ENCODE results near the gene MED25. TPM values are rescaled to one million over a fixed set of nuclear protein-coding genes. Genes with fewer than 3 reads are reported as not detected.

MED25 gene
- polyA plus RNA-seq, 1 of the 3 experiments (the other 2 are of a cell fraction) = 30.2 TPM

- H3K9me3 ChIP-seq = no peaks in the 10 kb centered on the region
- peaks cover 0 to 7% of the 10 kb centered on the region in 2 experiments for H3K36me3 ChIP-seq (replicated peaks in 1 of 2; ENCODE audit: control insufficient read depth in 1 of 2, insufficient read depth in 2 of 2, low read length in 1 of 2)
- H3K4me2 ChIP-seq = no peak overlapping the region
- DNase-seq = no peak
- no peak overlapping the region for H2AFZ ChIP-seq (ENCODE audit: low read depth)
- no peak overlapping the region for H3K4me3 ChIP-seq (ENCODE audit: low read depth in 2 of 2, low read length in 1 of 2)
- H3K9me2 ChIP-seq = no peaks in the 10 kb centered on the region
- TF ChIP-seq CTCF (IDR thresholded peaks at IDR 0.05) = no peak
- TF ChIP-seq RCOR1 (IDR thresholded peaks at IDR 0.05; ENCODE audit: low read length) = no peak
- no peak for TF ChIP-seq GATA2 (CRISPR knock-in tag; IDR thresholded peaks at IDR 0.05)
- TF ChIP-seq TAF1 (IDR thresholded peaks at IDR 0.05; ENCODE audit: borderline replicate concordance, low read depth, low read length) = no peak
- TF ChIP-seq FOXM1 (IDR thresholded peaks at IDR 0.05; ENCODE audit: low read depth) = no peak
- no peak for TF ChIP-seq TCF12 (IDR thresholded peaks at IDR 0.05)
- no peak for TF ChIP-seq IRF3 (IDR thresholded peaks at IDR 0.05; ENCODE audit: low read depth, low read length)
- no peak for TF ChIP-seq FOSL2 (IDR thresholded peaks at IDR 0.05; ENCODE audit: borderline replicate concordance, low read depth)
- TF ChIP-seq EP300 (IDR thresholded peaks at IDR 0.05; ENCODE audit: borderline replicate concordance in 1 of 2, low read depth in 1 of 2, low read length in 1 of 2) = no peak
- TF ChIP-seq RXRA (IDR thresholded peaks at IDR 0.05; ENCODE audit: borderline replicate concordance, low read depth) = no peak
- no peak for TF ChIP-seq RFX5 (IDR thresholded peaks at IDR 0.05; ENCODE audit: low read length)
- TF ChIP-seq TEAD4 (IDR thresholded peaks at IDR 0.05; ENCODE audit: borderline replicate concordance, insufficient read depth) = no peak
- no peak for TF ChIP-seq REST (IDR thresholded peaks at IDR 0.05; ENCODE audit: low read depth, low read length)
- TF ChIP-seq ELF1 (IDR thresholded peaks at IDR 0.05) = no peak
- no peak for TF ChIP-seq JUND (IDR thresholded peaks at IDR 0.05)
- no peak for TF ChIP-seq MXI1 (IDR thresholded peaks at IDR 0.05; ENCODE audit: low read depth, low read length)
- TF ChIP-seq GABPA (IDR thresholded peaks at IDR 0.05; ENCODE audit: low read depth) = no peak
- no peak for TF ChIP-seq USF1 (IDR thresholded peaks at IDR 0.05; ENCODE audit: borderline replicate concordance, low read depth)
- TF ChIP-seq USF2 (IDR thresholded peaks at IDR 0.05; ENCODE audit: borderline replicate concordance, low read depth, low read length) = no peak
- H4K20me1 ChIP-seq (ENCODE audit: insufficient read depth) = peaks cover 23% of the 10 kb centered on the region
- peaks cover 15 to 30% of the 10 kb centered on the region in 2 experiments; a peak in 3 of 4 replicates for H3K4me1 ChIP-seq (ENCODE audit: control insufficient read depth in 1 of 2, insufficient read depth in 2 of 2, low read depth in 1 of 2, low read length in 1 of 2)
- H3K27me3 ChIP-seq (ENCODE audit: insufficient read depth) = no peaks in the 10 kb centered on the region
- ChIA-PET POLR2A (no interaction called here), CTCF (no interaction called here)
- H3K9ac ChIP-seq = no peak overlapping the region; the same call in 1 of the 2 replicates
- 89% methylated on average over 3 of the region's 3 CpGs for WGBS (ENCODE audit: low lambda C conversion rate)
- H3K27ac ChIP-seq (ENCODE audit: low read depth in 2 of 2, low read length in 1 of 2) = peak overlapping the region in 1 of 2 experiments; percentile 79; a peak in 2 of 4 replicates
- H3K79me2 ChIP-seq (ENCODE audit: insufficient read depth) = peaks cover 39% of the 10 kb centered on the region
- H3F3A ChIP-seq (replicated peaks; ENCODE audit: insufficient read depth) = peaks cover 39% of the 10 kb centered on the region
These were observed 30.8 kb downstream of the MED25 start for GRCh38 chr19:49848938-49849337.
